ENCODE data around the gene GCN1.

GRCh38 chr12:120169946-120170345 lies 24.6 kb downstream of the GCN1 start:
- no peak for TF ChIP-seq CTCF (IDR thresholded peaks at IDR 0.05; ENCODE audit: insufficient read depth, low read depth, low read length)
- no peak for TF ChIP-seq EZH2 (IDR thresholded peaks at IDR 0.05; ENCODE audit: insufficient read depth, low read length)
